Measurements from ENCODE around the gene MAPKAPK3.

DNA sequence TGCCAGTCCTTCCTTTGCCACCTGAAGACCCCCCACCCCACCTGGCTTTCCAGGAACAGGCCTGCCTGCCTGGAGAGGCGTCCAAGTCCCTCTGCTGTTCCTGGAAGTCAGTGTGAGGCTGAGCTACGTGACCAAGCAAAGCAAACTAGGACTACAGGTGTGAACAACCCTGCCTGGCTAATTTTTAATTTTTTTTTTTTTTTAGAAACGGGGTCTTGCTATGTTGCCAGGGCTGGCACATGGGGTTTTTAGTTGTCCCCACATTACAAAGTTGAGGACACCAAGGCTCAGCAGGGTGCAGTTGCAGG is 30.2 kb upstream of the MAPKAPK3 start:
- no peak for TF ChIP-seq ZNF565 (CRISPR knock-in tag; conservative IDR thresholded peaks at IDR 0.05; ENCODE audit: low read depth)
- no peak for TF ChIP-seq BACH2 (CRISPR knock-in tag; IDR thresholded peaks at IDR 0.05; ENCODE audit: borderline replicate concordance)
- TF ChIP-seq, protein P1, sequence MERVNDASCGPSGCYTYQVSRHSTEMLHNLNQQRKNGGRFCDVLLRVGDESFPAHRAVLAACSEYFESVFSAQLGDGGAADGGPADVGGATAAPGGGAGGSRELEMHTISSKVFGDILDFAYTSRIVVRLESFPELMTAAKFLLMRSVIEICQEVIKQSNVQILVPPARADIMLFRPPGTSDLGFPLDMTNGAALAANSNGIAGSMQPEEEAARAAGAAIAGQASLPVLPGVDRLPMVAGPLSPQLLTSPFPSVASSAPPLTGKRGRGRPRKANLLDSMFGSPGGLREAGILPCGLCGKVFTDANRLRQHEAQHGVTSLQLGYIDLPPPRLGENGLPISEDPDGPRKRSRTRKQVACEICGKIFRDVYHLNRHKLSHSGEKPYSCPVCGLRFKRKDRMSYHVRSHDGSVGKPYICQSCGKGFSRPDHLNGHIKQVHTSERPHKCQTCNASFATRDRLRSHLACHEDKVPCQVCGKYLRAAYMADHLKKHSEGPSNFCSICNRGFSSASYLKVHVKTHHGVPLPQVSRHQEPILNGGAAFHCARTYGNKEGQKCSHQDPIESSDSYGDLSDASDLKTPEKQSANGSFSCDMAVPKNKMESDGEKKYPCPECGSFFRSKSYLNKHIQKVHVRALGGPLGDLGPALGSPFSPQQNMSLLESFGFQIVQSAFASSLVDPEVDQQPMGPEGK (CRISPR knock-in tag; IDR thresholded peaks at IDR 0.05; ENCODE audit: borderline replicate concordance), result no peak
- no peak for TF ChIP-seq GLIS3 (CRISPR knock-in tag; IDR thresholded peaks at IDR 0.05)
- TF ChIP-seq RARB (CRISPR knock-in tag; IDR thresholded peaks at IDR 0.05), result no peak
- TF ChIP-seq PPARA (CRISPR knock-in tag; IDR thresholded peaks at IDR 0.05; ENCODE audit: borderline replicate concordance), result no peak
- TF ChIP-seq, protein P2, sequence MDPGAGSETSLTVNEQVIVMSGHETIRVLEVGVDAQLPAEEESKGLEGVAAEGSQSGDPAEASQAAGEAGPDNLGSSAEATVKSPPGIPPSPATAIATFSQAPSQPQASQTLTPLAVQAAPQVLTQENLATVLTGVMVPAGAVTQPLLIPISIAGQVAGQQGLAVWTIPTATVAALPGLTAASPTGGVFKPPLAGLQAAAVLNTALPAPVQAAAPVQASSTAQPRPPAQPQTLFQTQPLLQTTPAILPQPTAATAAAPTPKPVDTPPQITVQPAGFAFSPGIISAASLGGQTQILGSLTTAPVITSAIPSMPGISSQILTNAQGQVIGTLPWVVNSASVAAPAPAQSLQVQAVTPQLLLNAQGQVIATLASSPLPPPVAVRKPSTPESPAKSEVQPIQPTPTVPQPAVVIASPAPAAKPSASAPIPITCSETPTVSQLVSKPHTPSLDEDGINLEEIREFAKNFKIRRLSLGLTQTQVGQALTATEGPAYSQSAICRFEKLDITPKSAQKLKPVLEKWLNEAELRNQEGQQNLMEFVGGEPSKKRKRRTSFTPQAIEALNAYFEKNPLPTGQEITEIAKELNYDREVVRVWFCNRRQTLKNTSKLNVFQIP (CRISPR knock-in tag; IDR thresholded peaks at IDR 0.05; ENCODE audit: borderline replicate concordance, low read depth), result no peak
- TF ChIP-seq ISL1 (CRISPR knock-in tag; IDR thresholded peaks at IDR 0.05), result no peak
- no peak for TF ChIP-seq ZNF8 (CRISPR knock-in tag; IDR thresholded peaks at IDR 0.05)
- no peak for TF ChIP-seq TCF4 (CRISPR knock-in tag; IDR thresholded peaks at IDR 0.05; ENCODE audit: borderline replicate concordance)
